Stimulated activated CD8-positive, alpha-beta memory T cell treated with anti-CD3 and anti-CD28 coated beads, Interleukin-2, amount 100 ng/mL, for 48 hours (primary cell): ENCODE results near the gene TMEM63A.
"Not testable (repeated sequence)": the region's sequence is repeated elsewhere in the genome, so short reads cannot be mapped to it uniquely, and the experiment has no call there.

Source experiments
- DNase-seq, 2 donors: peaks; one replicate each; pipeline ENCODE4 v3.0.0-alpha.2; 2020; ENCODE audit warnings: low read depth in 2 of 2

Gene TMEM63A

GRCh38 chr1:225820522-225821120 lies 61.6 kb downstream of the TMEM63A start:
- DNase-seq = no peak

- DNase-seq = no peak
Observed at GRCh38 chr1:225819346-225820192, 62.6 kb downstream of the TMEM63A start.

GRCh38 chr1:225818229-225818628 lies 64.0 kb downstream of the TMEM63A start:
- no peak for DNase-seq

GRCh38 chr1:225817611-225818061 lies 64.5 kb downstream of the TMEM63A start:
- no peak for DNase-seq

- DNase-seq = no peak
Observed at GRCh38 chr1:225816643-225817538, 65.3 kb downstream of the TMEM63A start.

GRCh38 chr1:225815526-225816178 lies 66.5 kb downstream of the TMEM63A start:
- DNase-seq = no peak

- DNase-seq = not testable (repeated sequence)
Observed at GRCh38 chr1:225815090-225815489, 67.1 kb downstream of the TMEM63A start.

- no peak for DNase-seq
Observed at GRCh38 chr1:225814381-225814780, 67.8 kb downstream of the TMEM63A start.

- DNase-seq = no peak
Observed at GRCh38 chr1:225813214-225813964, 68.8 kb downstream of the TMEM63A start.

- DNase-seq = no peak
Observed at GRCh38 chr1:225812488-225813213, 69.5 kb downstream of the TMEM63A start.

GRCh38 chr1:225811622-225812487 lies 70.3 kb downstream of the TMEM63A start:
- no peak for DNase-seq

- DNase-seq = not testable (repeated sequence)
Observed at GRCh38 chr1:225810579-225811538, 71.3 kb downstream of the TMEM63A start.

GRCh38 chr1:225809842-225810578 lies 72.2 kb downstream of the TMEM63A start, which contains the start of gene EPHX1:
Gene EPHX1, plus strand, starts transcription at chr1:225810124. Its CDS starts 18,606 bp downstream, at chr1:225828730.
- peak; percentile 70 to 76 for DNase-seq

GRCh38 chr1:225808136-225808535 lies 74.0 kb downstream of the TMEM63A start:
- no peak for DNase-seq

GRCh38 chr1:225806736-225807135 lies 75.4 kb downstream of the TMEM63A start:
- not testable (repeated sequence) for DNase-seq

- no peak for DNase-seq
Observed at GRCh38 chr1:225806249-225806648, 75.9 kb downstream of the TMEM63A start.

- not testable (repeated sequence) for DNase-seq
Observed at GRCh38 chr1:225801146-225801545, 81.0 kb downstream of the TMEM63A start.
